ENCODE measurements around the gene COL3A1. TPM values are rescaled to one million over a fixed set of nuclear protein-coding genes. Genes with fewer than 3 reads are reported as not detected.
A peak's percentile ranks its signal among the peaks of the same experiment; 100 is the strongest.

COL3A1 gene
- 100 to 1,000 TPM in 2 of 4 donors, 10 to 100 TPM in 1, 1 to 10 TPM in 1; 2.0 to 648 (median 59.6) TPM for polyA plus RNA-seq
- long read RNA-seq, donor 1 = 0 reads
- long read RNA-seq, donor 2, full-length matches to known transcripts = 43 of 210 reads
- long read RNA-seq, donor 2, partial matches to known transcripts = 167 of 210 reads
- long read RNA-seq, donor 2, other reads (novel, unspliced or antisense) = 0 of 210 reads
- long read RNA-seq, donor 3, full-length matches to known transcripts = 138 of 761 reads
- long read RNA-seq, donor 3, partial matches to known transcripts = 623 of 761 reads
- long read RNA-seq, donor 3, other reads (novel, unspliced or antisense) = 0 of 761 reads
- long read RNA-seq, donor 4, full-length matches to known transcripts = 21 of 67 reads
- long read RNA-seq, donor 4, partial matches to known transcripts = 46 of 67 reads
- long read RNA-seq, donor 4, other reads (novel, unspliced or antisense) = 0 of 67 reads
- long read RNA-seq, donor 5, full-length matches to known transcripts = 12 of 291 reads
- long read RNA-seq, donor 5, partial matches to known transcripts = 279 of 291 reads
- long read RNA-seq, donor 5, other reads (novel, unspliced or antisense) = 0 of 291 reads
- long read RNA-seq, donor 6, full-length matches to known transcripts = 93 of 296 reads
- long read RNA-seq, donor 6, partial matches to known transcripts = 203 of 296 reads
- long read RNA-seq, donor 6, other reads (novel, unspliced or antisense) = 0 of 296 reads
- long read RNA-seq, donor 7 = 0 reads
- long read RNA-seq, donor 8, full-length matches to known transcripts = 104 of 543 reads
- long read RNA-seq, donor 8, partial matches to known transcripts = 433 of 543 reads
- long read RNA-seq, donor 8, other reads (novel, unspliced or antisense) = 6 of 543 reads
- long read RNA-seq, donor 9, full-length matches to known transcripts = 27 of 175 reads
- long read RNA-seq, donor 9, partial matches to known transcripts = 148 of 175 reads
- long read RNA-seq, donor 9, other reads (novel, unspliced or antisense) = 0 of 175 reads
- long read RNA-seq, donor 10, full-length matches to known transcripts = 577 of 2,312 reads
- long read RNA-seq, donor 10, partial matches to known transcripts = 1,597 of 2,312 reads
- long read RNA-seq, donor 10, other reads (novel, unspliced or antisense) = 138 of 2,312 reads

- peak in 1 of 2 donors; percentile 40 for DNase-seq
- Histone ChIP-seq H3K4me1 (ENCODE audit: control insufficient read depth in 3 of 3, insufficient read depth in 2 of 3, low read depth in 1 of 3, low read length in 2 of 3) (no peaks in the 10 kb centered on the region), H3K27ac (ENCODE audit: low read depth in 1 of 3, low read length in 2 of 3) (peak within 1 kb of the TSS in 2 of 3 donors; percentile 52 to 83), H3K27me3 (ENCODE audit: control insufficient read depth in 3 of 3, insufficient read depth in 3 of 3, low read length in 3 of 3) (no peaks in the 10 kb centered on the region), H3K36me3 (ENCODE audit: control insufficient read depth in 3 of 3, insufficient read depth in 2 of 3, low read depth in 1 of 3, low read length in 3 of 3) (no peaks in the 10 kb centered on the region), H3K4me3 (ENCODE audit: low read depth in 1 of 3, low read length in 3 of 3) (peak within 1 kb of the TSS in 2 of 3 donors; percentile 31 to 48), H3K9me3 (ENCODE audit: control insufficient read depth in 2 of 2, insufficient read depth in 1 of 2, low read depth in 1 of 2, low read length in 1 of 2) (no peaks in the 10 kb centered on the region)
- no peak for FAIRE-seq
- WGBS, 3 donors = 39 to 49% (median 45%) methylated on average over 4 of the region's 4 CpGs
These were observed at the start of gene COL3A1 for GRCh38 chr2:188974164-188974563. COL3A1 (plus strand) TSS chr2:188974373; CDS start chr2:188974490, 117 bp downstream.

GRCh38 chr2:188928643-188929042, 45.5 kb upstream of the COL3A1 start:
- Histone ChIP-seq H3K9me3 (ENCODE audit: control insufficient read depth in 2 of 2, insufficient read depth in 1 of 2, low read depth in 1 of 2, low read length in 1 of 2) (peaks cover 0 to 14% of the 10 kb centered on the region in 2 donors), H3K36me3 (ENCODE audit: control insufficient read depth in 3 of 3, insufficient read depth in 2 of 3, low read depth in 1 of 3, low read length in 3 of 3) (no peaks in the 10 kb centered on the region), H3K27ac (ENCODE audit: low read depth in 1 of 3, low read length in 2 of 3) (no peak overlapping the region), H3K27me3 (ENCODE audit: control insufficient read depth in 3 of 3, insufficient read depth in 3 of 3, low read length in 3 of 3) (no peaks in the 10 kb centered on the region), H3K4me1 (ENCODE audit: control insufficient read depth in 3 of 3, insufficient read depth in 2 of 3, low read depth in 1 of 3, low read length in 2 of 3) (no peaks in the 10 kb centered on the region), H3K4me3 (ENCODE audit: low read depth in 1 of 3, low read length in 3 of 3) (no peak overlapping the region)
- WGBS, 3 donors = 96 to 97% (median 96%) methylated on average over 2 of the region's 2 CpGs
- FAIRE-seq = no peak
- no peak for DNase-seq

GRCh38 chr2:188931361-188931760, 42.8 kb upstream of the COL3A1 start:
- no peaks in the 10 kb centered on the region for H3K4me1 ChIP-seq (ENCODE audit: control insufficient read depth in 3 of 3, insufficient read depth in 2 of 3, low read depth in 1 of 3, low read length in 2 of 3)
- DNase-seq = no peak
- no peaks in the 10 kb centered on the region for H3K27me3 ChIP-seq (ENCODE audit: control insufficient read depth in 3 of 3, insufficient read depth in 3 of 3, low read length in 3 of 3)
- no peak overlapping the region for H3K27ac ChIP-seq (ENCODE audit: low read depth in 1 of 3, low read length in 2 of 3)
- H3K36me3 ChIP-seq (ENCODE audit: control insufficient read depth in 3 of 3, insufficient read depth in 2 of 3, low read depth in 1 of 3, low read length in 3 of 3) = no peaks in the 10 kb centered on the region
- H3K4me3 ChIP-seq (ENCODE audit: low read depth in 1 of 3, low read length in 3 of 3) = no peak overlapping the region
- H3K9me3 ChIP-seq (ENCODE audit: control insufficient read depth in 2 of 2, insufficient read depth in 1 of 2, low read depth in 1 of 2, low read length in 1 of 2) = peaks cover 0 to 14% of the 10 kb centered on the region in 2 donors
- FAIRE-seq = no peak

- no peak for FAIRE-seq
These were observed 36.6 kb upstream of the COL3A1 start for GRCh38 chr2:188937228-188938220.

GRCh38 chr2:188940171-188940570, 34.0 kb upstream of the COL3A1 start:
- DNase-seq (peak in 1 of 2 donors; percentile 3), FAIRE-seq (no peak)
- Histone ChIP-seq H3K36me3 (ENCODE audit: control insufficient read depth in 3 of 3, insufficient read depth in 2 of 3, low read depth in 1 of 3, low read length in 3 of 3) (no peaks in the 10 kb centered on the region), H3K4me3 (ENCODE audit: low read depth in 1 of 3, low read length in 3 of 3) (no peak overlapping the region), H3K4me1 (ENCODE audit: control insufficient read depth in 3 of 3, insufficient read depth in 2 of 3, low read depth in 1 of 3, low read length in 2 of 3) (no peaks in the 10 kb centered on the region), H3K27me3 (ENCODE audit: control insufficient read depth in 3 of 3, insufficient read depth in 3 of 3, low read length in 3 of 3) (no peaks in the 10 kb centered on the region), H3K27ac (ENCODE audit: low read depth in 1 of 3, low read length in 2 of 3) (peak overlapping the region in 1 of 3 donors; percentile 79), H3K9me3 (ENCODE audit: control insufficient read depth in 2 of 2, insufficient read depth in 1 of 2, low read depth in 1 of 2, low read length in 1 of 2) (peaks cover 0 to 12% of the 10 kb centered on the region in 2 donors)
- WGBS, 3 donors = 55 to 74% (median 73%) methylated on average over 4 of the region's 4 CpGs

More at GRCh38 chr2:188937228-188938220, 36.6 kb upstream of the COL3A1 start:
- no peaks in the 10 kb centered on the region for H3K36me3 ChIP-seq (ENCODE audit: control insufficient read depth in 3 of 3, insufficient read depth in 2 of 3, low read depth in 1 of 3, low read length in 3 of 3)
- no peaks in the 10 kb centered on the region for H3K27me3 ChIP-seq (ENCODE audit: control insufficient read depth in 3 of 3, insufficient read depth in 3 of 3, low read length in 3 of 3)
- DNase-seq = no peak
- H3K4me3 ChIP-seq (ENCODE audit: low read depth in 1 of 3, low read length in 3 of 3) = no peak overlapping the region
- no peak overlapping the region for H3K27ac ChIP-seq (ENCODE audit: low read depth in 1 of 3, low read length in 2 of 3)
- 62 to 67% (median 66%) methylated on average over 1 of the region's 1 CpG for WGBS, 3 donors
- H3K4me1 ChIP-seq (ENCODE audit: control insufficient read depth in 3 of 3, insufficient read depth in 2 of 3, low read depth in 1 of 3, low read length in 2 of 3) = no peaks in the 10 kb centered on the region
- H3K9me3 ChIP-seq (ENCODE audit: control insufficient read depth in 2 of 2, insufficient read depth in 1 of 2, low read depth in 1 of 2, low read length in 1 of 2) = no peaks in the 10 kb centered on the region

GRCh38 chr2:188944442-188944841, 29.7 kb upstream of the COL3A1 start:
- Histone ChIP-seq H3K27ac (ENCODE audit: low read depth in 1 of 3, low read length in 2 of 3) (no peak overlapping the region), H3K4me3 (ENCODE audit: low read depth in 1 of 3, low read length in 3 of 3) (no peak overlapping the region), H3K27me3 (ENCODE audit: control insufficient read depth in 3 of 3, insufficient read depth in 3 of 3, low read length in 3 of 3) (no peaks in the 10 kb centered on the region), H3K36me3 (ENCODE audit: control insufficient read depth in 3 of 3, insufficient read depth in 2 of 3, low read depth in 1 of 3, low read length in 3 of 3) (no peaks in the 10 kb centered on the region), H3K9me3 (ENCODE audit: control insufficient read depth in 2 of 2, insufficient read depth in 1 of 2, low read depth in 1 of 2, low read length in 1 of 2) (peaks cover 0 to 12% of the 10 kb centered on the region in 2 donors), H3K4me1 (ENCODE audit: control insufficient read depth in 3 of 3, insufficient read depth in 2 of 3, low read depth in 1 of 3, low read length in 2 of 3) (no peaks in the 10 kb centered on the region)
- no peak for DNase-seq
- 88 to 96% (median 93%) methylated on average over 21 of the region's 21 CpGs for WGBS, 3 donors
- FAIRE-seq = no peak

- Histone ChIP-seq H3K9me3 (ENCODE audit: control insufficient read depth in 2 of 2, insufficient read depth in 1 of 2, low read depth in 1 of 2, low read length in 1 of 2) (peaks cover 0 to 6% of the 10 kb centered on the region in 2 donors), H3K4me3 (ENCODE audit: low read depth in 1 of 3, low read length in 3 of 3) (no peak overlapping the region), H3K27ac (ENCODE audit: low read depth in 1 of 3, low read length in 2 of 3) (no peak overlapping the region), H3K4me1 (ENCODE audit: control insufficient read depth in 3 of 3, insufficient read depth in 2 of 3, low read depth in 1 of 3, low read length in 2 of 3) (no peaks in the 10 kb centered on the region), H3K36me3 (ENCODE audit: control insufficient read depth in 3 of 3, insufficient read depth in 2 of 3, low read depth in 1 of 3, low read length in 3 of 3) (no peaks in the 10 kb centered on the region), H3K27me3 (ENCODE audit: control insufficient read depth in 3 of 3, insufficient read depth in 3 of 3, low read length in 3 of 3) (no peaks in the 10 kb centered on the region)
- DNase-seq (no peak), FAIRE-seq (no peak)
- WGBS, 3 donors = 85 to 91% (median 88%) methylated on average over 23 to 25 of the region's 25 CpGs
These were observed 24.9 kb upstream of the COL3A1 start for GRCh38 chr2:188949046-188949818.

Measured in small intestine (tissue), 16 donors.